Colonic mucosa (tissue), 4 donors: ENCODE measurements around the gene HIVEP3. TPM values are rescaled to one million over a fixed set of nuclear protein-coding genes. Genes with fewer than 3 reads are reported as not detected.

Source experiments
- DNase-seq: peaks from one replicate; pipeline ENCODE4 v3.0.0-alpha.2; 2020
- H3K27ac ChIP-seq: fragments of 200-600 bp; one replicate; pipeline ENCODE4 v1.8.0; 2021
- H3K27me3 ChIP-seq: fragments of 200-600 bp; one replicate; pipeline ENCODE4 v1.8.0; 2021
- H3K36me3 ChIP-seq: fragments of 200-600 bp; one replicate; pipeline ENCODE4 v1.8.0; 2021
- H3K4me1 ChIP-seq: fragments of 200-600 bp; one replicate; pipeline ENCODE4 v1.8.0; 2021; ENCODE audit warnings: mild to moderate bottlenecking
- H3K4me3 ChIP-seq: fragments of 200-600 bp; one replicate; pipeline ENCODE4 v1.8.0; 2021
- H3K9ac ChIP-seq, 2 donors: one replicate each; pipeline ENCODE4 v1.7.0; 2013; ENCODE audit warnings: control low read depth in 2 of 2, low read depth in 2 of 2, low read length in 2 of 2
- H3K9me3 ChIP-seq: fragments of 200-600 bp; one replicate; pipeline ENCODE4 v1.8.0; 2021
- intact Hi-C: fragments of 100-400 bp; cut with DNase I; formaldehyde crosslinking; loops from one replicate; pipeline ENCODE4 v1.14.1; 2022
- total RNA-seq, 2 donors: library from RNA; stranded (reverse); fragmentation: NEBNext Ultra II Directional in 1 of 2; extraction: Animal tissue kit (Norgen Biotek cat#: 25700) in 1 of 2; gene quantifications; one replicate each; pipeline ENCODE4 v1.2.1, GENCODE V29; 2021
- TF ChIP-seq, protein P1 (sequence below): fragments of 200-600 bp; IDR thresholded peaks from one replicate; pipeline ENCODE4 v1.8.0; 2022; ENCODE audit warnings: antibody characterized with exemption, mild to moderate bottlenecking
- donor health status: healthy.
- donor health status: DM: no; HTN: no; CAD: no.
- donor health status: DM: no; HTN: no; CAD: no.

Gene HIVEP3
- total RNA-seq, 2 donors from 2014 or later, result 1.9 to 3.3 TPM

GRCh38 chr1:41611932-41612450 is 306.7 kb downstream of the HIVEP3 start:
- no peak for DNase-seq
- intact Hi-C loops, result no loop called here
- H3K27ac ChIP-seq, result no peak overlapping the region

DNA sequence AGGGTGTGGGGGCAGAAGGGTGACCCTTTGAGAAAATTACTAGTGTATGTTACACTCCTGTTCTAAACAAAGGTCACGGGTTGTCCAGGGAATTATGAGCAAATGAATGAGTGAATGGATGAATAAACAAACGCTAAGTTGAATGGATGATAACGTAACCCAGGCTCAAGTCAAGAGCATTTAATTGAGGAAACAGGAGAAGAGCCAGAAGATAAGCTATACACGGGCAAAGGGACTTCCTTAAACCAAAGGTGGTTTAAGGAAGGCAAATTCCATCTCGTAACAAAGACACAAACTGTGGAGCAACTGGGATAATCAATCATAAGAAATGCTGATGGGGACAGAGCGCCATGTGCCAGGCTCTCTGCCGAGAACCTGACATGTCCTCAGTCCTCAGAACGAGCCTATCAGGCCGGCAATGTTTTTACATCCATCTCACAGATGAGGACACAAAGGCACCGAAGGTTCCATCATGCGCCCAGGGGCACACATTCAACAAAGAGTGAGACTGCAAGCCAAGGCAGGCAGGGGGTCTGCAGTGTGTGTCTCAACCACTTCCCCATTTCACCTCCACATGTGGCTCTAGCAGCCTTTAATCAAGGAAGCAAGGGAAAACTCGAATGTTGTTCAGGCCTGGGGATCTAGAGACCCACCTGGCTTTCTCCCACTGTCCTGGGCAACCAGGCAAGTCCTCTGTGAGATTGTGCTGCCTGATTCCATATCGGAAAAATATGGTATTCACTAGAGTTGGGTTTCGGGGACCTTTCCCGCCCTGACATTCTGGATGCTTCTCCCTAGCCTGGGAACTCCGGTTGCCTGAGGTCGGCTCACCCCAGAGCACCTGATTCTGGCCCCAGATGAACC is 307.4 kb downstream of the HIVEP3 start:
- H3K9me3 ChIP-seq, result no peaks in the 10 kb centered on the region
- no peaks in the 10 kb centered on the region for H3K4me1 ChIP-seq
- intact Hi-C loops, result no loop called here
- H3K27ac ChIP-seq, result no peak overlapping the region
- no peak overlapping the region for H3K4me3 ChIP-seq
- H3K9ac ChIP-seq, result no peak overlapping the region
- H3K27me3 ChIP-seq, result no peaks in the 10 kb centered on the region
- DNase-seq, result no peak
- TF ChIP-seq, protein P1, sequence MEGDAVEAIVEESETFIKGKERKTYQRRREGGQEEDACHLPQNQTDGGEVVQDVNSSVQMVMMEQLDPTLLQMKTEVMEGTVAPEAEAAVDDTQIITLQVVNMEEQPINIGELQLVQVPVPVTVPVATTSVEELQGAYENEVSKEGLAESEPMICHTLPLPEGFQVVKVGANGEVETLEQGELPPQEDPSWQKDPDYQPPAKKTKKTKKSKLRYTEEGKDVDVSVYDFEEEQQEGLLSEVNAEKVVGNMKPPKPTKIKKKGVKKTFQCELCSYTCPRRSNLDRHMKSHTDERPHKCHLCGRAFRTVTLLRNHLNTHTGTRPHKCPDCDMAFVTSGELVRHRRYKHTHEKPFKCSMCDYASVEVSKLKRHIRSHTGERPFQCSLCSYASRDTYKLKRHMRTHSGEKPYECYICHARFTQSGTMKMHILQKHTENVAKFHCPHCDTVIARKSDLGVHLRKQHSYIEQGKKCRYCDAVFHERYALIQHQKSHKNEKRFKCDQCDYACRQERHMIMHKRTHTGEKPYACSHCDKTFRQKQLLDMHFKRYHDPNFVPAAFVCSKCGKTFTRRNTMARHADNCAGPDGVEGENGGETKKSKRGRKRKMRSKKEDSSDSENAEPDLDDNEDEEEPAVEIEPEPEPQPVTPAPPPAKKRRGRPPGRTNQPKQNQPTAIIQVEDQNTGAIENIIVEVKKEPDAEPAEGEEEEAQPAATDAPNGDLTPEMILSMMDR, result no peak
- H3K36me3 ChIP-seq, result no peaks in the 10 kb centered on the region

More at GRCh38 chr1:41611932-41612450, 306.7 kb downstream of the HIVEP3 start:
- TF ChIP-seq, protein P1, result no peak
- Histone ChIP-seq H3K4me1 (no peaks in the 10 kb centered on the region), H3K9ac (no peak overlapping the region), H3K27me3 (no peaks in the 10 kb centered on the region), H3K9me3 (no peaks in the 10 kb centered on the region), H3K4me3 (no peak overlapping the region), H3K36me3 (no peaks in the 10 kb centered on the region)

DNA sequence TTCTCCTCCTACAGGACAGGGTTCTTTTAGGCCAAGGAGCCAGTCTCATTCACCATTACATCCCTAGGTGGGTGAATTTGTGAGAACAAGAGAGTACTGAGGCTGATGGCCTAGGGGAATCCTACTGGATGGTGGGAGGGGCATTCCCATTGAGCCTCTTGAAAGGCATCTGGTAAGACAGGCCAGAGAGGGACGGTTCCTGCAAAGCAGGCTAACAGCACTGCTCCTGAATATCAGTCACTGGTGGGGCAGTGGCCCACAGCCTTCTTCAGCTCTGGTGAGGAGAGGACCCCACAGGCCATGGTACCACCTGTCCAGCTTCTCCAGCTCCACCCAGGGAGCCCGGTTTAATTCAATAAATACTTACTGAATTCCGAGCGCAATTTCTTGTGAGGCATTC is 308.4 kb downstream of the HIVEP3 start:
- Histone ChIP-seq H3K27ac (no peak overlapping the region), H3K36me3 (no peaks in the 10 kb centered on the region), H3K9ac (no peak overlapping the region), H3K9me3 (no peaks in the 10 kb centered on the region), H3K4me1 (no peaks in the 10 kb centered on the region), H3K27me3 (no peaks in the 10 kb centered on the region), H3K4me3 (no peak overlapping the region)
- intact Hi-C loops, result no loop called here
- TF ChIP-seq, protein P1, result no peak
- DNase-seq, result no peak

DNA sequence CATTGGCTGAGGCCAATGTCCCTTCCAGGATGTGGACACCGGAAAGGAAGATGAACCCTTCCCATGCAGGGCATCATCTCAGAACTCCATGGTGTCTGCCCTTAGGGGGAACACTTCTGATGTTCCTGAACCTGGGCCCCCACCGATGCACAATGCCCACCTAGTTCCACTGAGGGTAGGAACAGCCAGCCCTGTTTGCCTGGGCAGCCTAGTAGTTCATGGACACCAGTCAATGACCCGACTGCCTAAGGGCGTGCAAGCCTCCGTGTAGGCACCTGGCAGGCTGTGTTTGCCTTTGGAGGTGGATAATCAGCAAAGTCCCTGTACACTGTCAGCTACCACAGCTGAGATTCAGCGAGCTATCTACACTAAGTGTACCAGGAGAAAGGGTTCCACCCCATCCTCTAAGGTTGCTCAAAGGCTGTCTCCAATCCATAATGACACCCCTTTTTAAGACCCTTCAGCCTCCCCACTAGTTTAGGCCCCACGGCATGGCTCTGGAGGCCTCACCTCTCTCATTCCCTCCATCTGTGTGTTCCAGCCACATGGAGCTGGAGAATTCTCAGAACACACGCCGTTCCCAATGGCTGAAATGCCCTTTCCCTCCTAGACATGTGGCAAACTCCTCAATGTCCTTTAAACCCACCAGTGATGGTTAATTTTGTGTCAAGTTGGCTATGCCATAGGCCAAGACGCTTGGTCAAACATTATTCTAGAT is 309.4 kb downstream of the HIVEP3 start:
- intact Hi-C loops, result no loop called here

GRCh38 chr1:41608211-41608610 is 310.5 kb downstream of the HIVEP3 start:
- Histone ChIP-seq H3K9ac (no peak overlapping the region), H3K36me3 (no peaks in the 10 kb centered on the region), H3K9me3 (no peaks in the 10 kb centered on the region), H3K27ac (no peak overlapping the region), H3K27me3 (no peaks in the 10 kb centered on the region), H3K4me3 (no peak overlapping the region), H3K4me1 (no peaks in the 10 kb centered on the region)
- intact Hi-C loops, result no loop called here
- DNase-seq, result no peak
- TF ChIP-seq, protein P1, result no peak

More for the DNA sequence above, 309.4 kb downstream of the HIVEP3 start:
- TF ChIP-seq, protein P1, result no peak
- H3K27me3 ChIP-seq, result no peaks in the 10 kb centered on the region
- DNase-seq, result no peak
- H3K9ac ChIP-seq, result no peak overlapping the region
- H3K4me1 ChIP-seq, result no peaks in the 10 kb centered on the region
- no peaks in the 10 kb centered on the region for H3K9me3 ChIP-seq
- H3K4me3 ChIP-seq, result no peak overlapping the region
- no peak overlapping the region for H3K27ac ChIP-seq
- H3K36me3 ChIP-seq, result no peaks in the 10 kb centered on the region
